B cell (primary cell): ENCODE data around the gene ZFX. TPM values are rescaled to one million over a fixed set of nuclear protein-coding genes. Genes with fewer than 3 reads are reported as not detected.

Experiments
- ATAC-seq: fragments of 200-7000 bp; cut with Tn5 transposase; one replicate; pipeline ENCODE4 v1.10.0; 2021; ENCODE audit warnings: low read depth, mild to moderate bottlenecking, moderate number of reproducible peaks, moderate library complexity
- CTCF ChIA-PET: fragments of 350-600 bp; sonication (Branson Sonifier 250); formaldehyde crosslinking; loops from one replicate; lab custom pipeline; 2021; ENCODE audit warnings: antibody characterized with exemption, inconsistent platforms; lab: Charles Lee
- POLR2A ChIA-PET: fragments of 350-600 bp; sonication (Branson Sonifier 250); formaldehyde crosslinking; loops from one replicate; lab custom pipeline; 2021; ENCODE audit warnings: antibody characterized with exemption; lab: Charles Lee
- DNase-seq: peaks from one replicate; pipeline ENCODE4 v3.0.0; 2013
- H2AFZ ChIP-seq: 2 replicates; pipeline ENCODE4 v1.6.1; 2012; ENCODE audit warnings: mild to moderate bottlenecking, low read depth, low read length; ENCODE audit not compliant: insufficient read depth, poor library complexity, severe bottlenecking
- H3K27ac ChIP-seq, 2 donors: 1 replicate in 1 of 2; 2 replicates in 1 of 2; pipeline ENCODE4 v1.5.1; 2012 to 2013; ENCODE audit warnings: low read length in 2 of 2, mild to moderate bottlenecking in 2 of 2, moderate library complexity in 1 of 2
- H3K27me3 ChIP-seq, 4 experiments: fragments of 200-600 bp in 1 of 4; sonication (generic) in 1 of 4; replicated peaks in 1 of 4; 1 replicate in 2 of 4; 2 replicates in 2 of 4; pipeline versions ENCODE4 v1.6.1 to v1.7.0; 2013 to 2016; ENCODE audit warnings: low read length in 3 of 4, mild to moderate bottlenecking in 2 of 4, mixed read lengths in 1 of 4, moderate library complexity in 1 of 4; ENCODE audit not compliant: insufficient read depth in 4 of 4, control insufficient read depth in 3 of 4; ENCODE audit errors: control extremely low read depth in 1 of 4
- H3K36me3 ChIP-seq, 2 experiments: replicated peaks in 1 of 2; 1 replicate in 1 of 2; 2 replicates in 1 of 2; pipeline versions ENCODE4 v1.6.1 to v1.7.1; 2013; ENCODE audit warnings: low read length in 1 of 2; ENCODE audit not compliant: insufficient read depth in 2 of 2, control insufficient read depth in 1 of 2; ENCODE audit errors: control extremely low read depth in 1 of 2, extremely low read depth in 1 of 2
- H3K4me1 ChIP-seq, 2 donors: fragments of 200-600 bp in 1 of 2; sonication (generic) in 1 of 2; 1 replicate in 1 of 2; 2 replicates in 1 of 2; pipeline versions ENCODE4 v1.5.1 to v1.6.1; 2013 to 2017; ENCODE audit warnings: low read length in 2 of 2; ENCODE audit not compliant: control insufficient read depth in 2 of 2, insufficient read depth in 2 of 2
- H3K4me2 ChIP-seq: replicated peaks from 2 replicates; pipeline ENCODE3; 2012; ENCODE audit warnings: mild to moderate bottlenecking, low read depth, low read length; ENCODE audit not compliant: poor library complexity, severe bottlenecking
- H3K4me3 ChIP-seq, 5 experiments: fragments of 200-600 bp in 1 of 5; sonication (generic) in 1 of 5; 1 replicate in 3 of 5; 2 replicates in 2 of 5; pipeline versions ENCODE4 v1.5.1 to v1.7.0; 2011 to 2016; ENCODE audit warnings: low read length in 4 of 5, mild to moderate bottlenecking in 4 of 5, low read depth in 2 of 5, control low read depth in 1 of 5, moderate library complexity in 1 of 5; ENCODE audit not compliant: insufficient read depth in 1 of 5; ENCODE audit errors: control extremely low read depth in 1 of 5, extremely low read depth in 1 of 5
- H3K79me2 ChIP-seq: fragments of 200-600 bp; sonication (generic); one replicate; pipeline ENCODE4 v1.6.0; 2016; ENCODE audit warnings: low read length; ENCODE audit not compliant: control insufficient read depth, insufficient read depth
- H3K9ac ChIP-seq: fragments of 200-600 bp; sonication (generic); 2 replicates; pipeline ENCODE4 v1.6.1; 2017; ENCODE audit warnings: mild to moderate bottlenecking, low read length, moderate library complexity
- H3K9me3 ChIP-seq, 3 donors: one replicate each; pipeline versions ENCODE4 v1.6.1 to v1.7.1; 2013; ENCODE audit warnings: low read length in 2 of 3; ENCODE audit not compliant: control insufficient read depth in 2 of 3, insufficient read depth in 1 of 3; ENCODE audit errors: control extremely low read depth in 1 of 3
- H4K20me1 ChIP-seq: 2 replicates; pipeline ENCODE4 v1.6.0; 2012; ENCODE audit warnings: mild to moderate bottlenecking, low read length; ENCODE audit not compliant: insufficient read depth, control insufficient read depth, poor library complexity, severe bottlenecking
- H3K27ac Mint-ChIP-seq: one replicate; pipeline ENCODE4 v1.8.0; 2021; ENCODE audit warnings: mixed read lengths
- H3K27me3 Mint-ChIP-seq: one replicate; pipeline ENCODE4 v1.8.0; 2021; ENCODE audit warnings: mixed read lengths
- H3K4me1 Mint-ChIP-seq: one replicate; pipeline ENCODE4 v1.8.0; 2021; ENCODE audit warnings: mixed read lengths
- H3K4me3 Mint-ChIP-seq: one replicate; pipeline ENCODE4 v1.8.0; 2021; ENCODE audit warnings: mixed read lengths
- H3K9me3 Mint-ChIP-seq: one replicate; pipeline ENCODE4 v1.8.0; 2022; ENCODE audit warnings: mixed read lengths; ENCODE audit not compliant: insufficient read depth
- CTCF ChIP-seq: fragments of 200-600 bp; IDR thresholded peaks from one replicate; pipeline ENCODE4 v1.8.0; 2022; ENCODE audit warnings: antibody characterized with exemption, mild to moderate bottlenecking
- EZH2 ChIP-seq: IDR thresholded peaks from 2 replicates; pipeline ENCODE4 v1.6.1; 2012; ENCODE audit warnings: borderline replicate concordance, low read depth, mild to moderate bottlenecking, moderate library complexity, low read length; ENCODE audit not compliant: insufficient read depth, poor library complexity, severe bottlenecking
- WGBS: methylation state at CpG from one replicate; pipeline ENCODE4 v1.1.5; 2013; ENCODE audit warnings: missing lambda C conversion rate; ENCODE audit not compliant: insufficient coverage; 5-methylcytosine and 5-hydroxymethylcytosine counted together
- intact Hi-C: fragments of 100-400 bp; cut with micrococcal nuclease; formaldehyde crosslinking; loops from one replicate; pipeline ENCODE4 v1.10.0; 2022
- polyA plus RNA-seq: library from polyadenylated mRNA; depleted of rRNA; stranded (reverse); fragments of >200 nt; gene quantifications from 2 replicates; pipeline ENCODE4 v1.2.3, GENCODE V29; 2012
- total RNA-seq, 2 donors: library from RNA; stranded (reverse); fragments of 120-200 nt in 1 of 2; gene quantifications; 1 replicate in 1 of 2; 2 replicates in 1 of 2; pipeline versions ENCODE4 v1.2.3 to v1.2.4, GENCODE V29; 2013 to 2022

ZFX gene
- total and polyA plus RNA-seq, 2 donors (not counting 1 experiment from before 2014, with no cell fraction given): 31.3 to 81.8 TPM

GRCh38 chrX:24235084-24235710, 85.7 kb downstream of the ZFX start:
- Histone ChIP-seq H3K9ac (no peak overlapping the region), H3K36me3 (no peaks in the 10 kb centered on the region), H3K79me2 (no peaks in the 10 kb centered on the region), H3K4me2 (no peak overlapping the region), H3K4me1 (no peaks in the 10 kb centered on the region), H3K9me3 (no peaks in the 10 kb centered on the region), H3K4me3 (no peak overlapping the region), H4K20me1 (no peaks in the 10 kb centered on the region), H3K27me3 (no peaks in the 10 kb centered on the region), H3K27ac (no peak overlapping the region), H2AFZ (peak overlapping the region; percentile 14)
- no CpG with 5 or more reads among the region's 2 CpGs for WGBS
- ChIA-PET CTCF (no interaction called here), POLR2A (no interaction called here)
- H3K27ac Mint-ChIP-seq: no peak overlapping the region
- no peaks in the 10 kb centered on the region for H3K27me3 Mint-ChIP-seq
- ATAC-seq (no peak), DNase-seq (no peak)
- no peak overlapping the region for H3K4me3 Mint-ChIP-seq
- intact Hi-C loops: no loop called here
- no peaks in the 10 kb centered on the region for H3K9me3 Mint-ChIP-seq
- H3K4me1 Mint-ChIP-seq: peaks cover 5% of the 10 kb centered on the region
- TF ChIP-seq CTCF: no peak
- no peak for TF ChIP-seq EZH2
